ENCODE data around the gene HTR1B. TPM values are rescaled to one million over a fixed set of nuclear protein-coding genes. Genes with fewer than 3 reads are reported as not detected.

Gene HTR1B
- total RNA-seq, 1 donor from 2014 or later, result not detected

Other genes starting within 250 kb of the HTR1B start
- gene MEI4, start 189.5 kb upstream of the HTR1B start, total RNA-seq, result not detected in 2 replicates

Measured in activated T-helper 1 cell treated with anti-CD3 and anti-CD28 coated beads, Interleukin-12 subunit alpha, Interleukin-12 subunit beta, Interleukin-2, Interleukin-4 antibody, amounts not matched to agents 30 ng/mL and 10 ng/mL and 1 ng/mL, durations not matched to agents 14 hours and 24 hours and 36 hours (primary cell).